Testis (tissue), 2 donors: ENCODE measurements around the gene SFXN1.

Experiments
- CTCF ChIP-seq, 3 experiments: fragments of 450-650 bp in 2 of 3; fragments of 200-600 bp in 1 of 3; sonication (generic) in 1 of 3; IDR thresholded peaks; one replicate each; pipeline ENCODE4 v1.5.1; 2016 to 2019; ENCODE audit warnings: antibody characterized with exemption in 3 of 3, mild to moderate bottlenecking in 2 of 3, moderate library complexity in 1 of 3
- POLR2A ChIP-seq: fragments of 450-650 bp; IDR thresholded peaks from one replicate; pipeline ENCODE4 v1.6.1; 2017; ENCODE audit warnings: antibody characterized with exemption, mild to moderate bottlenecking, moderate library complexity

DNA sequence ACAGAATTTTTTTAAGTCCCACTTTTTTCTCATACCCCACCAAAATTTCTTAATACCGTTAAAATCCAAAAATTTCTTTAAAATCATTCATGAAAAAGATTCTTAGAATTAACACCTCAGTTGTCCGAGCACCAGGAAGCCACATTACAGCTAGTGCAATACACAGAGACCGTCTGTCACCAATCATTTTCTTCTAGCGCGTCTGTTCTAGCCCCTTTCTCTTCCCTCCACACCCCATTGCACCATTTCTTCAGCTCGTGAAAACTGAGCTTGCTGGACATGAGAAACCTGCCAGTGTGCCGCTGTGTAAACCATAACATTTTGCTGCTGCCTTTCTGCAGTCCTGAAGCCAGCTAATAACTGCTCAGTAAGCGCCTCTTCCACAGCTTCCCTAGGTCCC lies 5.0 kb downstream of the SFXN1 start:
- TF ChIP-seq CTCF (IDR thresholded peaks at IDR 0.05) (no peak), POLR2A (no peak)
